VCaP (cell line): ENCODE measurements around the gene MAPT.

Experiments
- H3K27ac ChIP-seq: fragments of 450-650 bp; 2 replicates; pipeline ENCODE4 v1.5.1; 2017
- CTCF ChIP-seq: fragments of 450-650 bp; conservative IDR thresholded peaks from 2 replicates; pipeline ENCODE4 v1.5.1; 2017; ENCODE audit warnings: mild to moderate bottlenecking, moderate library complexity

The MAPT gene

GRCh38 chr17:46028981-46029565, 134.7 kb downstream of the MAPT start:
- 0 out of 2 replicates have a peak overlapping the region, but pooled peaks have one; percentile 2 for H3K27ac ChIP-seq
- no peak for TF ChIP-seq CTCF

DNA sequence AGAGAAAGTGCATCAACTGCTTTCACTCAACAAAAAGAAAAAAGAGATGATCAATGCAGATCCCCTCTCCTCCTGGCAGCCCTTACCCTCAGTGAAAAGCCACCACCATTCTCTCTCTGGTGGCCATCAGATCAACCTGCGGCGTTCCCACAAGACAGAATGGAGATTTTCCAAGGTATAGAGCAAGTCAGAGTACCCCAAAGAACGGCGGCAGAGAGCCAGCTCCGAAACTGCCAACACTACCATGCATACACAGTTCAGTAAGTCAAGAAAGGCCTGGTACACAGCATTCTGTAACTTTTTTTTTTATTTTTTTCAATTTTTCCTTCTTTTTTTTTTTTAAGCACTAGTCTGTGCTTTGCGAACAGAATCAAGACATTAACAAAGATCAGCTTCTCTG, 135.3 kb downstream of the MAPT start:
- no peak overlapping the region for H3K27ac ChIP-seq
- no peak for TF ChIP-seq CTCF

DNA sequence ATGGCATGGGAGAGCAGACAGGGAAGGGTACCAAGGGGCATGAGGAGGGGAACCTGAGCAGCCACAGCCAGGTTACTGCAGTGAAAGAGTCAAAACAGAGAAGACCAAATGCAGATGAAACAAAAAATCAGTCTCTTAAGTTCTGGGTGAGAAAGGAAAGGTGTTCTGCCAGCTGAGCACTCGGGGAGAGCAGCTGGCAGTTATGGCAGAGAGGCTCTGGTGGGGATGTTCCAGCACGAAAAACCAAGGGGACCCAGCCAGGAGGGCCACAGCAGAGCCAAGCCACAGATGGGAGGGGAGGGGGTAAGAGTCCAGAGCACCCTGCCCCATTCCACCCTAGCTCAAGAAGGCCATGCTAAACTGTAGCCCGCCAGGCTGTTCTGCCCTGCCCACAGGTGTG, 136.4 kb downstream of the MAPT start:
- TF ChIP-seq CTCF, result no peak
- H3K27ac ChIP-seq, result no peak overlapping the region

GRCh38 chr17:46031440-46031839, 137.1 kb downstream of the MAPT start:
- no peak for TF ChIP-seq CTCF
- H3K27ac ChIP-seq, result no peak overlapping the region

DNA sequence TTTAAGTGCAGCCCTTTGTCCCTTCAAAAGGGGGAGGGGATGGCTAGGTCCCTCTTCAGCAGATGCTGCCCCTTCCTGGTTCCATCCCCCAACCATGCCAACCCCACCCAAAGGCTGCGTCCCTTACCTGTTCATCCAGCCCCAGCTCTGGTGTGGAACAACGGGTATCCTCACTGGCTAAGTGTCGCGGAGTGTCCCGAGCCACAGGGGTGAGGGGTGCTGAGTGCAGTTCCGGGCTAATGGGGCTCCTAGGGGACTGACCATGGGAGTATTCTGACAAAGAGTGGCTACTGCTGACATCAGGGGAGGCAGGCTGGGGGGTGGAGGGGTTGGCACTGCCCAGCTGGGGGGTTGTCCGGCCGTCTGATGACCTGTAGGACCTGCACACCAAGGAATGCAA, 137.6 kb downstream of the MAPT start:
- H3K27ac ChIP-seq, result no peak overlapping the region
- TF ChIP-seq CTCF, result no peak

DNA sequence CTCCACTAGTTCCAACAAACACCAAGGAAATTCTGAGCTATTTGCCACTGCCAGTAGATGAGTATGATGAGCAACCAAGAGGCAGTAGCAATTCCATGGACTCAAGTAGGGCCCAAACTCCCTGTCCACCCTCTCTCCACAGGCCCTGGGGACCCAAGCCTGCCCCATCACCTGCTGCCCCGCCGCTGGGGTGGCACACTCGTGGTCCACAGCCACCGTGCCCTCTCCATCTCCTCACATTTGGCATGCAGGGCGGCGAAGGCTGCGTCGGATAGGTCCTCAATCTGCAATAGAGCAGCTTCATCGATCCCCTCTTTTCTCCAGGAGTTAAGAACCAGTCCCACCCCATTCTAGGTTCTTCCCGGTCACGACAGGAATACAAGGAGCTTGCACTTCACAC, 138.6 kb downstream of the MAPT start:
- no peak overlapping the region for H3K27ac ChIP-seq
- no peak for TF ChIP-seq CTCF

- no peak for TF ChIP-seq CTCF
- no peak overlapping the region for H3K27ac ChIP-seq
These were observed 139.0 kb downstream of the MAPT start for GRCh38 chr17:46033392-46033791.
